ENCODE results near the gene ARMC3. TPM values are rescaled to one million over a fixed set of nuclear protein-coding genes. Genes with fewer than 3 reads are reported as not detected.
"Not testable (repeated sequence)": the region's sequence is repeated elsewhere in the genome, so short reads cannot be mapped to it uniquely, and the experiment has no call there.

The ARMC3 gene
- total RNA-seq, 3 donors from 2014 or later: not detected

GRCh38 chr10:22897371-22897770, 30.5 kb upstream of the ARMC3 start:
- Histone ChIP-seq H3K4me1 (ENCODE audit: low read depth) (no peaks in the 10 kb centered on the region), H3K9me3 (no peaks in the 10 kb centered on the region), H3K36me3 (ENCODE audit: low read depth) (no peaks in the 10 kb centered on the region), H3K4me3 (no peak overlapping the region)
- no peak for TF ChIP-seq CTCF (IDR thresholded peaks at IDR 0.05)
- no peak for ATAC-seq
- DNase-seq: no peak
- intact Hi-C loops (cut with DNase I, micrococcal nuclease): no loop called here

DNA sequence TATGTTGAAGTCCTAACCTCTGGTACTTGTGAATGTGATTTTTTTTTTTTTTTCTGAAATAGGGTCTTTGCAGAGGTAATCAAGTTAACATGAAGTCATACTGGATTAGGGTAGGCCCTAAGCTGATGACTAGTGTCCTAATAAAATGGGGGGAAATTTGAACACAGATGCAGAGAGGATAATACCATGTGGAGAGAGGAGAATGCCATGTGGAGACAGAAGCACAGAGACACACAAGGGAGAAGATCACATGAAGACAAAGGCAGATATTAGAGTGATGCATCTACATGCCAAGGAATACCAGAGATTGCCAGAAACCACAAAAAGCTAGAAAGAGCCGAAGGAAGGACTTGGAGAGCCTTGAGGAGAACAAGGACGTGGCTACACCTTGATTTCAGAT, 28.5 kb upstream of the ARMC3 start:
- TF ChIP-seq CTCF (IDR thresholded peaks at IDR 0.05): no peak
- Histone ChIP-seq H3K4me3 (no peak overlapping the region), H3K9me3 (no peaks in the 10 kb centered on the region), H3K4me1 (ENCODE audit: low read depth) (no peaks in the 10 kb centered on the region), H3K36me3 (ENCODE audit: low read depth) (no peaks in the 10 kb centered on the region)
- intact Hi-C loops (cut with DNase I, micrococcal nuclease): no loop called here
- no peak for ATAC-seq
- no peak for DNase-seq

DNA sequence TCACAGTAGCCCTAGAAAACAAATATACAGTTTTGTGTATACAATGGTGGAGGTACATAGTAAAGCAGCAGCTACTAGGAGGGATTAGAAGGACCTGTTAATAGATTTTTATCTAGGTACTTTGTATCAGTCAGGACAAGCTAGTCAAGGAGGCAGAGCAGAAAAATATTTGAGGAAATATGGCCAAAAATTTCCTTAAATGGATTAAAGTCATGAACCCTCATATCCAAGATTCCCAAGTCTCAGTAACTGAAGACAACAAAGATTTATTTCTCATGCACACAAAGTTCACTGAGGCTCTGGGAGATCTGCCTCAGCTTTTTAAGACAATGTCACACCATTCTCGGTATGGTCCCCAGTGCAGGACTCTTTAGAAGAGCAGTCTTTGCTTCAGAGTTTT, 28.1 kb upstream of the ARMC3 start:
- Histone ChIP-seq H3K36me3 (ENCODE audit: low read depth) (no peaks in the 10 kb centered on the region), H3K4me1 (ENCODE audit: low read depth) (no peaks in the 10 kb centered on the region), H3K9me3 (no peaks in the 10 kb centered on the region), H3K4me3 (no peak overlapping the region)
- ATAC-seq: no peak
- intact Hi-C loops (cut with DNase I, micrococcal nuclease): no loop called here
- no peak for DNase-seq
- no peak for TF ChIP-seq CTCF (IDR thresholded peaks at IDR 0.05)

DNA sequence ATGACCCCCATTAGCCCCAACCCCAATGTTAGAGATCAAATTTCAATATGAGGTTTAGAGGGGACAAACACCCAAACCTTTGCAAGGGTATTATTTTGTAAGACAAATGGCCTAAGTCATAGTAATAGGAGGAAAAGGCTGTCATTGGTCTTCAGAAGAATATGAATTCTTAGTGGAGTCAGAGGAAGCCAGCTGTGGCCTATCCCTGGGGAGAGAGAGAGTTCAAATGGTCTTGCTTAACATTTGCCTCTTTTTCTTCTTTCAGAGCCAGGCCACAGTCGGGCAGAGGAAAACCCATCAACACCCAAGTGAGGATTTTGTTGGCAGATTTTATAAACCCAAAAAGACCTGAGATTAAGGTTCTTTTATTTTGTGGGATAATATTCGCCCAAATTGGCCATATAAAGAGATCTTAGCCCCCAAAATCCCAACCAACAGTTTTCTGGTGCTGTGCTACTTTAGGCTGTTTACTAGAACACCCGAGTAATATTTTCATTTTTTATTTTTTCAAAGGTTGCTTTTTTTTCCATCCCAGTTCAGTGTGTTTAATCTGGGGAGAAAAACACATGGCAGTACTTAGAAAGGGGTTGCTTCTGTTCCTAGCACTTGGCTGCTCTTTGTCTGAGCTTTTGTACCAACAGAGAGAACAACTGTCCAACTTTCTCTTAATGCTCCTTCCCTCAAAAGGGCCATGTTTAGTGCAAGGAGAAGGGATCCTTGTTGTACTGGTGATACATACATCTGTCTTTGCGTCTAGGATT, 26.8 kb upstream of the ARMC3 start:
- intact Hi-C loops (cut with DNase I, micrococcal nuclease): no loop called here
- TF ChIP-seq CTCF (IDR thresholded peaks at IDR 0.05): no peak
- ATAC-seq: no peak

GRCh38 chr10:22902147-22902546, 25.7 kb upstream of the ARMC3 start:
- intact Hi-C loops (cut with DNase I, micrococcal nuclease); DNase-seq; H3K4me1 ChIP-seq (ENCODE audit: low read depth); H3K4me3 ChIP-seq; H3K36me3 ChIP-seq (ENCODE audit: low read depth); H3K9me3 ChIP-seq; ATAC-seq: not testable (repeated sequence)

More for the DNA sequence above, 26.8 kb upstream of the ARMC3 start:
- Histone ChIP-seq H3K4me3 (no peak overlapping the region), H3K9me3 (no peaks in the 10 kb centered on the region), H3K36me3 (ENCODE audit: low read depth) (no peaks in the 10 kb centered on the region), H3K4me1 (ENCODE audit: low read depth) (no peaks in the 10 kb centered on the region)
- no peak for DNase-seq

- Histone ChIP-seq H3K9me3 (peaks cover 6% of the 10 kb centered on the region), H3K4me3 (no peak overlapping the region), H3K4me1 (ENCODE audit: low read depth) (no peaks in the 10 kb centered on the region), H3K36me3 (ENCODE audit: low read depth) (no peaks in the 10 kb centered on the region)
- intact Hi-C loops (cut with DNase I, micrococcal nuclease): no loop called here
- no peak for TF ChIP-seq CTCF (IDR thresholded peaks at IDR 0.05)
- ATAC-seq (no peak), DNase-seq (no peak)
Observed at GRCh38 chr10:22903694-22904093, 24.2 kb upstream of the ARMC3 start.

All from mucosa of descending colon (tissue), 3 donors.